Ishikawa (cell line): Measurements from ENCODE around the gene LCE3C.

Experiments
- CEBPB ChIP-seq: IDR thresholded peaks from 2 replicates; pipeline ENCODE4 v1.6.1; 2012
- CREB1 ChIP-seq: IDR thresholded peaks from 2 replicates; pipeline ENCODE4 v1.6.1; 2012; ENCODE audit warnings: low read depth
- EGR1 ChIP-seq: IDR thresholded peaks from 2 replicates; pipeline ENCODE4 v1.6.1; 2012
- EP300 ChIP-seq: IDR thresholded peaks from 2 replicates; pipeline ENCODE4 v1.6.1; 2012; ENCODE audit warnings: borderline replicate concordance
- FOXM1 ChIP-seq: IDR thresholded peaks from 2 replicates; pipeline ENCODE4 v1.6.1; 2012; ENCODE audit warnings: low read depth, borderline replicate concordance
- MAX ChIP-seq: IDR thresholded peaks from 2 replicates; pipeline ENCODE4 v1.6.1; 2012
- NFIC ChIP-seq: IDR thresholded peaks from 2 replicates; pipeline ENCODE4 v1.6.1; 2012
- RAD21 ChIP-seq: IDR thresholded peaks from 2 replicates; pipeline ENCODE4 v1.6.1; 2012; ENCODE audit warnings: low read depth
- REST ChIP-seq: IDR thresholded peaks from 2 replicates; pipeline ENCODE4 v1.6.1; 2012; ENCODE audit warnings: low read depth, mild to moderate bottlenecking
- TAF1 ChIP-seq: IDR thresholded peaks from 2 replicates; pipeline ENCODE4 v1.6.1; 2012; ENCODE audit warnings: low read depth, mild to moderate bottlenecking
- TCF12 ChIP-seq: IDR thresholded peaks from 2 replicates; pipeline ENCODE4 v1.6.1; 2012; ENCODE audit warnings: low read depth
- TEAD4 ChIP-seq: IDR thresholded peaks from 2 replicates; pipeline ENCODE4 v1.6.1; 2012
- USF1 ChIP-seq: IDR thresholded peaks from 2 replicates; pipeline ENCODE4 v1.6.1; 2012
- YY1 ChIP-seq: IDR thresholded peaks from 2 replicates; pipeline ENCODE4 v1.6.1; 2012; ENCODE audit warnings: low read depth
- ZBTB7A ChIP-seq: IDR thresholded peaks from 2 replicates; pipeline ENCODE4 v1.6.1; 2012; ENCODE audit warnings: low read depth

LCE3C gene

GRCh38 chr1:152599934-152600333, at the start of gene LCE3C:
LCE3C (plus strand) TSS chr1:152600234; CDS start chr1:152600732, 498 bp downstream.
- no peak for TF ChIP-seq YY1
- no peak for TF ChIP-seq TEAD4
- TF ChIP-seq MAX, result no peak
- TF ChIP-seq TAF1, result no peak
- TF ChIP-seq RAD21, result no peak
- TF ChIP-seq ZBTB7A, result no peak
- no peak for TF ChIP-seq CEBPB
- TF ChIP-seq EP300, result no peak
- TF ChIP-seq NFIC, result no peak
- no peak for TF ChIP-seq REST
- TF ChIP-seq EGR1, result no peak
- TF ChIP-seq TCF12, result no peak
- no peak for TF ChIP-seq FOXM1
- TF ChIP-seq CREB1, result no peak
- TF ChIP-seq USF1, result no peak

- no peak for TF ChIP-seq YY1
- TF ChIP-seq EGR1, result no peak
These were observed 34.9 kb upstream of the LCE3C start for GRCh38 chr1:152565115-152565514.

- no peak for TF ChIP-seq USF1
- no peak for TF ChIP-seq YY1
- TF ChIP-seq TAF1, result no peak
- no peak for TF ChIP-seq NFIC
- no peak for TF ChIP-seq ZBTB7A
- TF ChIP-seq EP300, result no peak
- no peak for TF ChIP-seq REST
- no peak for TF ChIP-seq FOXM1
- no peak for TF ChIP-seq TEAD4
- no peak for TF ChIP-seq CEBPB
- TF ChIP-seq CREB1, result no peak
- no peak for TF ChIP-seq RAD21
- no peak for TF ChIP-seq TCF12
These were observed 34.4 kb upstream of the LCE3C start for GRCh38 chr1:152565535-152566215.

- TF ChIP-seq EGR1 (no peak), MAX (no peak), ZBTB7A (no peak), TEAD4 (no peak), REST (no peak)
These were observed 33.4 kb upstream of the LCE3C start, which contains the start of gene LCE3E for GRCh38 chr1:152566681-152567080. LCE3E (minus strand) TSS chr1:152566780; CDS start chr1:152566208, 572 bp downstream.

GRCh38 chr1:152577168-152577567, 22.9 kb upstream of the LCE3C start:
- TF ChIP-seq TEAD4, result no peak
- TF ChIP-seq MAX, result no peak
- TF ChIP-seq USF1, result no peak
- no peak for TF ChIP-seq TCF12
- TF ChIP-seq YY1, result no peak
- TF ChIP-seq RAD21, result no peak
- TF ChIP-seq FOXM1, result no peak
- TF ChIP-seq EP300, result no peak
- TF ChIP-seq NFIC, result no peak
- TF ChIP-seq REST, result no peak
- TF ChIP-seq EGR1, result no peak
- no peak for TF ChIP-seq CEBPB
- no peak for TF ChIP-seq ZBTB7A
- TF ChIP-seq TAF1, result no peak
- TF ChIP-seq CREB1, result no peak
